Neural cell (in vitro differentiated cells): ENCODE measurements around the gene KCND2. TPM values are rescaled to one million over a fixed set of nuclear protein-coding genes. Genes with fewer than 3 reads are reported as not detected.

Experiments used
- H2AFZ ChIP-seq: fragments of 200-600, 300-800 bp; sonication (generic), shearing (Covaris generic); 2 replicates; pipeline ENCODE4 v1.6.0; 2014; ENCODE audit warnings: low read depth, mild to moderate bottlenecking, antibody characterized with exemption, low read length, moderate library complexity
- H3F3A ChIP-seq: fragments of 200-600 bp; shearing (Covaris generic); 2 replicates; pipeline ENCODE4 v1.6.1; 2016; ENCODE audit warnings: mild to moderate bottlenecking, moderate library complexity, mixed read lengths, antibody characterized with exemption, low read length; ENCODE audit not compliant: insufficient read depth, poor library complexity, severe bottlenecking
- H3K27ac ChIP-seq: fragments of 200-600, 300-800 bp; sonication (generic), shearing (Covaris generic); 2 replicates; pipeline ENCODE4 v1.5.1; 2014; ENCODE audit warnings: mild to moderate bottlenecking, low read length, moderate library complexity
- H3K27me3 ChIP-seq: fragments of 300-800, 200-600 bp; sonication (generic), shearing (Covaris generic); 2 replicates; pipeline ENCODE4 v1.6.0; 2014; ENCODE audit warnings: mild to moderate bottlenecking, low read depth, low read length, moderate library complexity; ENCODE audit not compliant: insufficient read depth
- H3K36me3 ChIP-seq: fragments of 300-800, 200-600 bp; sonication (generic), shearing (Covaris generic); 2 replicates; pipeline ENCODE4 v1.5.1; 2014; ENCODE audit warnings: mild to moderate bottlenecking, antibody characterized with exemption, low read length, moderate library complexity; ENCODE audit not compliant: insufficient read depth
- H3K4me2 ChIP-seq: fragments of 300-800, 200-600 bp; sonication (generic), shearing (Covaris generic); 2 replicates; pipeline ENCODE4 v1.6.0; 2014; ENCODE audit warnings: mild to moderate bottlenecking, low read length
- H3K4me3 ChIP-seq: fragments of 300-800, 200-600 bp; sonication (generic), shearing (Covaris generic); 2 replicates; pipeline ENCODE4 v1.5.1; 2014; ENCODE audit warnings: mild to moderate bottlenecking, low read length, moderate library complexity
- H3K79me2 ChIP-seq: fragments of 200-600 bp; shearing (Covaris generic); replicated peaks from 2 replicates; pipeline ENCODE4 v1.6.0; 2014; ENCODE audit warnings: mild to moderate bottlenecking, low read length, moderate library complexity; ENCODE audit not compliant: insufficient read depth
- H3K9ac ChIP-seq: fragments of 300-800, 200-600 bp; sonication (generic), shearing (Covaris generic); 2 replicates; pipeline ENCODE4 v1.6.1; 2016; ENCODE audit warnings: mild to moderate bottlenecking, low read length, mixed read lengths
- H3K9me2 ChIP-seq: fragments of 200-600 bp; shearing (Covaris generic); 2 replicates; pipeline ENCODE4 v1.6.1; 2016; ENCODE audit warnings: mild to moderate bottlenecking, low read length, mixed read lengths; ENCODE audit not compliant: insufficient read depth
- H3K9me3 ChIP-seq: fragments of 200-600, 300-800 bp; sonication (generic), shearing (Covaris generic); 2 replicates; pipeline ENCODE4 v1.6.1; 2016; ENCODE audit warnings: mild to moderate bottlenecking, mixed run types, low read length, moderate library complexity, mixed read lengths
- H4K20me1 ChIP-seq: fragments of 200-600 bp; shearing (Covaris generic); 2 replicates; pipeline ENCODE4 v1.6.1; 2016; ENCODE audit warnings: mild to moderate bottlenecking, mixed run types; ENCODE audit not compliant: insufficient read depth
- EP300 ChIP-seq: fragments of 450-650 bp; conservative IDR thresholded peaks from 2 replicates; pipeline ENCODE4 v1.6.1; 2014; ENCODE audit warnings: antibody characterized with exemption, mild to moderate bottlenecking, moderate library complexity; ENCODE audit not compliant: poor library complexity, severe bottlenecking
- EZH2 ChIP-seq: fragments of 200-600, 300-800 bp; shearing (Covaris generic), sonication (generic); IDR thresholded peaks from 2 replicates; pipeline ENCODE4 v1.6.1; 2014; ENCODE audit warnings: antibody characterized with exemption, low read length, borderline replicate concordance, mild to moderate bottlenecking; ENCODE audit not compliant: insufficient read depth, poor library complexity, severe bottlenecking
- MXI1 ChIP-seq: fragments of 450-650 bp; conservative IDR thresholded peaks from 2 replicates; pipeline ENCODE4 v1.6.1; 2014; ENCODE audit warnings: antibody characterized with exemption, mild to moderate bottlenecking; ENCODE audit not compliant: poor library complexity, severe bottlenecking
- POLR2AphosphoS5 ChIP-seq: IDR thresholded peaks from 2 replicates; pipeline ENCODE4 v1.6.1; 2012
- RAD21 ChIP-seq: fragments of 450-650 bp; conservative IDR thresholded peaks from 2 replicates; pipeline ENCODE4 v1.6.1; 2014; ENCODE audit warnings: antibody characterized with exemption, mild to moderate bottlenecking, moderate library complexity
- SMC3 ChIP-seq: fragments of 450-650 bp; conservative IDR thresholded peaks from 2 replicates; pipeline ENCODE4 v1.6.1; 2014; ENCODE audit warnings: antibody characterized with exemption, mild to moderate bottlenecking, moderate library complexity; ENCODE audit not compliant: poor library complexity
- TAF1 ChIP-seq: IDR thresholded peaks from 2 replicates; pipeline ENCODE4 v1.6.1; 2012; ENCODE audit warnings: low read depth
- polyA plus RNA-seq: library from polyadenylated mRNA; depleted of rRNA; stranded (reverse); fragments of >200 nt; gene quantifications from 2 replicates; pipeline ENCODE4 v1.2.3, GENCODE V29; 2014
- TF ChIP-seq, protein P1 (sequence below): IDR thresholded peaks from 2 replicates; pipeline ENCODE4 v1.6.1; 2012; ENCODE audit warnings: borderline replicate concordance
- TF ChIP-seq, protein P2 (sequence below): fragments of 450-650 bp; IDR thresholded peaks from 2 replicates; pipeline ENCODE4 v1.5.1; 2014; ENCODE audit warnings: antibody characterized with exemption, mild to moderate bottlenecking, moderate library complexity; ENCODE audit not compliant: poor library complexity, severe bottlenecking

Gene KCND2
- polyA plus RNA-seq, 1 donor from 2014 or later: 11.0 TPM

DNA sequence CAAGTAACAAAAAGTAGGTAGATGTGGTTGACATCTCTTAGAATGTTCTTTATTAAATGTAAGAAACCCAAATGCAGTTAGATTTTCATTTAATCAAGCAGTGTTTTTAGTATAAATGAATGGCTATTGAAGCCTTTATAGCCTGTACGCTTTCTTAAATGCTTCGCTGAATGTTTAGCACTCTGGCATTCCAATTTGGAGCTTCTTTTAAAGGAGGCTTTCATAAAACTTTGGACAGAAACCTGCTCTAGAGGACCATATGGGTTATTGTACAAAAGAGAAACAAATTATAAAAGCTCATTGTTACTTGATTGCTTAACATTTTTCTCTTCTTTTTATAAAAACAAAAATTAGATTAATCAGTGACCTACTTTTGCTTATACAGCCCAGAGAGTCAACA is 59.5 kb downstream of the KCND2 start:
- no peaks in the 10 kb centered on the region for H3K9me3 ChIP-seq
- H3F3A ChIP-seq: no peaks in the 10 kb centered on the region
- no peak overlapping the region for H2AFZ ChIP-seq
- H3K36me3 ChIP-seq: no peaks in the 10 kb centered on the region
- no peaks in the 10 kb centered on the region for H3K27me3 ChIP-seq
- no peak overlapping the region for H3K9ac ChIP-seq
- no peaks in the 10 kb centered on the region for H4K20me1 ChIP-seq
- H3K4me2 ChIP-seq: no peak overlapping the region
- no peaks in the 10 kb centered on the region for H3K9me2 ChIP-seq
- H3K79me2 ChIP-seq: no peaks in the 10 kb centered on the region
- H3K27ac ChIP-seq: no peak overlapping the region
- no peak for TF ChIP-seq EZH2
- TF ChIP-seq MXI1: no peak
- TF ChIP-seq, protein P1, sequence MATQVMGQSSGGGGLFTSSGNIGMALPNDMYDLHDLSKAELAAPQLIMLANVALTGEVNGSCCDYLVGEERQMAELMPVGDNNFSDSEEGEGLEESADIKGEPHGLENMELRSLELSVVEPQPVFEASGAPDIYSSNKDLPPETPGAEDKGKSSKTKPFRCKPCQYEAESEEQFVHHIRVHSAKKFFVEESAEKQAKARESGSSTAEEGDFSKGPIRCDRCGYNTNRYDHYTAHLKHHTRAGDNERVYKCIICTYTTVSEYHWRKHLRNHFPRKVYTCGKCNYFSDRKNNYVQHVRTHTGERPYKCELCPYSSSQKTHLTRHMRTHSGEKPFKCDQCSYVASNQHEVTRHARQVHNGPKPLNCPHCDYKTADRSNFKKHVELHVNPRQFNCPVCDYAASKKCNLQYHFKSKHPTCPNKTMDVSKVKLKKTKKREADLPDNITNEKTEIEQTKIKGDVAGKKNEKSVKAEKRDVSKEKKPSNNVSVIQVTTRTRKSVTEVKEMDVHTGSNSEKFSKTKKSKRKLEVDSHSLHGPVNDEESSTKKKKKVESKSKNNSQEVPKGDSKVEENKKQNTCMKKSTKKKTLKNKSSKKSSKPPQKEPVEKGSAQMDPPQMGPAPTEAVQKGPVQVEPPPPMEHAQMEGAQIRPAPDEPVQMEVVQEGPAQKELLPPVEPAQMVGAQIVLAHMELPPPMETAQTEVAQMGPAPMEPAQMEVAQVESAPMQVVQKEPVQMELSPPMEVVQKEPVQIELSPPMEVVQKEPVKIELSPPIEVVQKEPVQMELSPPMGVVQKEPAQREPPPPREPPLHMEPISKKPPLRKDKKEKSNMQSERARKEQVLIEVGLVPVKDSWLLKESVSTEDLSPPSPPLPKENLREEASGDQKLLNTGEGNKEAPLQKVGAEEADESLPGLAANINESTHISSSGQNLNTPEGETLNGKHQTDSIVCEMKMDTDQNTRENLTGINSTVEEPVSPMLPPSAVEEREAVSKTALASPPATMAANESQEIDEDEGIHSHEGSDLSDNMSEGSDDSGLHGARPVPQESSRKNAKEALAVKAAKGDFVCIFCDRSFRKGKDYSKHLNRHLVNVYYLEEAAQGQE: no peak
- TF ChIP-seq TAF1: no peak
- TF ChIP-seq, protein P2, sequence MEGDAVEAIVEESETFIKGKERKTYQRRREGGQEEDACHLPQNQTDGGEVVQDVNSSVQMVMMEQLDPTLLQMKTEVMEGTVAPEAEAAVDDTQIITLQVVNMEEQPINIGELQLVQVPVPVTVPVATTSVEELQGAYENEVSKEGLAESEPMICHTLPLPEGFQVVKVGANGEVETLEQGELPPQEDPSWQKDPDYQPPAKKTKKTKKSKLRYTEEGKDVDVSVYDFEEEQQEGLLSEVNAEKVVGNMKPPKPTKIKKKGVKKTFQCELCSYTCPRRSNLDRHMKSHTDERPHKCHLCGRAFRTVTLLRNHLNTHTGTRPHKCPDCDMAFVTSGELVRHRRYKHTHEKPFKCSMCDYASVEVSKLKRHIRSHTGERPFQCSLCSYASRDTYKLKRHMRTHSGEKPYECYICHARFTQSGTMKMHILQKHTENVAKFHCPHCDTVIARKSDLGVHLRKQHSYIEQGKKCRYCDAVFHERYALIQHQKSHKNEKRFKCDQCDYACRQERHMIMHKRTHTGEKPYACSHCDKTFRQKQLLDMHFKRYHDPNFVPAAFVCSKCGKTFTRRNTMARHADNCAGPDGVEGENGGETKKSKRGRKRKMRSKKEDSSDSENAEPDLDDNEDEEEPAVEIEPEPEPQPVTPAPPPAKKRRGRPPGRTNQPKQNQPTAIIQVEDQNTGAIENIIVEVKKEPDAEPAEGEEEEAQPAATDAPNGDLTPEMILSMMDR: no peak
- no peak for TF ChIP-seq POLR2AphosphoS5
- TF ChIP-seq RAD21: no peak
- TF ChIP-seq SMC3: no peak
- TF ChIP-seq EP300: no peak
- H3K4me3 ChIP-seq: no peak overlapping the region

DNA sequence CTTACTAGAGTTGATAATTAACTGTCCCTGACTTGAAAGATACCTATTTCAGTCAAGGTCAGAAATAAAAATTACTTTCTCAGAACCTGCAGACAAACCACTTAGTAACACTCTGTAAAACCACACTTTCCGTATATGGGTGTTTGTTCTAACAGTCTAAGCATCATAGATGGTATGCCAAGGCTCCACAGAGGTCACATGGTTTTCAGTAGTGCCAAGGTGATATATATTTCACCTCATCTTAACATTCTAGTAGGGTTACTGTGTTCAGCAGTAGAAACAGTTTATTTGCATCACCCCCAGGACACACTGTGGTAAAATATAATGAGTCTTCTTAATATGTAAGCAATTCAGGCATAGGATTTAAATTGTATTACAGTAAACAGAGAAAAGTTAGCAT is 61.5 kb downstream of the KCND2 start:
- TF ChIP-seq TAF1: no peak
- no peak for TF ChIP-seq RAD21
- TF ChIP-seq MXI1: no peak
- TF ChIP-seq EZH2: no peak
- TF ChIP-seq, protein P2: no peak
- TF ChIP-seq, protein P1: no peak
- TF ChIP-seq SMC3: no peak
- TF ChIP-seq POLR2AphosphoS5: no peak
- no peak for TF ChIP-seq EP300
- H3K9me2 ChIP-seq: no peaks in the 10 kb centered on the region
- H3K27me3 ChIP-seq: no peaks in the 10 kb centered on the region
- H3K9ac ChIP-seq: no peak overlapping the region
- H2AFZ ChIP-seq: no peak overlapping the region
- H3K4me3 ChIP-seq: no peak overlapping the region
- no peaks in the 10 kb centered on the region for H4K20me1 ChIP-seq
- H3K4me2 ChIP-seq: no peak overlapping the region
- H3F3A ChIP-seq: no peaks in the 10 kb centered on the region
- no peak overlapping the region for H3K27ac ChIP-seq
- H3K9me3 ChIP-seq: no peaks in the 10 kb centered on the region
- H3K36me3 ChIP-seq: no peaks in the 10 kb centered on the region
- H3K79me2 ChIP-seq: no peaks in the 10 kb centered on the region
